Measurements from ENCODE around the gene PIK3AP1. TPM values are rescaled to one million over a fixed set of nuclear protein-coding genes. Genes with fewer than 3 reads are reported as not detected.

PIK3AP1 gene
- total RNA-seq, 6 donors from 2014 or later, result 22.0 to 64.8 (median 34.6) TPM

DNA sequence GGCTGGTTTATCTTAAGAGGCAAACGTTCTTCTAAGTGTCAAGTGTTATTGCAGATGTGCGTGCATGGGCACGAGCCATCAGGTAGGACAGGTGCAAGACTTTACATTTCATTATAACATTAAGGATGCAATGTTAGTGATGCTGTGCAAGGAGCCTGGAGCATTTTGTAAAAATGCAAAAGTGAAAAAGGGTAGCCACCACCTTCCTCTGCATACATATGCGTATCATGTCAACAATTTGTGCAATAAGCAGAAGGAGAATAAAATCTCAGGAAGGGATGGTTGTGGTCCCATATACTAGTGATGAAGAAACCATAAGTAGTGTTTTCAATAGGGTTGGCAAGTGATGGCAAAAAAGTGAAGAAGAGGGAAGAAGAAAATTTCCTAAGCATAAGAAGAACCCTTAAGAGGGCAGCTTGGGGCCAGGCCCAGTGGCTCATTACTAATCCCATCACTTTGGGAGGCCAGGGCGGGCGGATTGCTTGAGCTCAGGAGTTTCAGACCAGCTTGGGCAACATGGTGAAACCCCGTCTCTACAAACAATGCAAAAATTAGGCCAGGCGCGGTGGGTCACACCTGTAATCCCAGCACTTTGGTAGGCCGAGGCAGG is 7.5 kb downstream of the PIK3AP1 start:
- 81 to 87% methylated on average over 10 of the region's 10 CpGs for WGBS, 2 donors
- H3K27me3 ChIP-seq, result no peaks in the 10 kb centered on the region
- peaks cover 0 to 7% (median 5%) of the 10 kb centered on the region in 4 donors for H3K4me1 ChIP-seq
- no peaks in the 10 kb centered on the region for H3K36me3 ChIP-seq
- ATAC-seq (ENCODE audit: low FRiP score in 2 of 2) (no peak), DNase-seq (no peak)
- H3K9me3 ChIP-seq, result no peaks in the 10 kb centered on the region
- H3K4me3 ChIP-seq, result no peak overlapping the region
- no peak overlapping the region for H3K27ac ChIP-seq
- TF ChIP-seq POLR2A (IDR thresholded peaks at IDR 0.05) (no peak), POLR2AphosphoS5 (IDR thresholded peaks at IDR 0.05) (no peak), EP300 (IDR thresholded peaks at IDR 0.05) (no peak), CTCF (IDR thresholded peaks at IDR 0.05) (no peak)

GRCh38 chr10:96711048-96711728 is 9.1 kb downstream of the PIK3AP1 start:
- no peaks in the 10 kb centered on the region for H3K9me3 ChIP-seq
- H3K27me3 ChIP-seq, result no peaks in the 10 kb centered on the region
- TF ChIP-seq POLR2A (IDR thresholded peaks at IDR 0.05) (no peak), EP300 (IDR thresholded peaks at IDR 0.05) (no peak), POLR2AphosphoS5 (IDR thresholded peaks at IDR 0.05) (no peak), CTCF (IDR thresholded peaks at IDR 0.05) (no peak)
- no peak overlapping the region for H3K4me3 ChIP-seq
- DNase-seq (no peak), ATAC-seq (ENCODE audit: low FRiP score in 2 of 2) (no peak)
- peaks cover 0 to 6% (median 0%) of the 10 kb centered on the region in 4 donors for H3K4me1 ChIP-seq
- H3K36me3 ChIP-seq, result no peaks in the 10 kb centered on the region
- H3K27ac ChIP-seq, result no peak overlapping the region
- WGBS, 2 donors, result 74 to 86% methylated on average over 3 of the region's 3 CpGs

DNA sequence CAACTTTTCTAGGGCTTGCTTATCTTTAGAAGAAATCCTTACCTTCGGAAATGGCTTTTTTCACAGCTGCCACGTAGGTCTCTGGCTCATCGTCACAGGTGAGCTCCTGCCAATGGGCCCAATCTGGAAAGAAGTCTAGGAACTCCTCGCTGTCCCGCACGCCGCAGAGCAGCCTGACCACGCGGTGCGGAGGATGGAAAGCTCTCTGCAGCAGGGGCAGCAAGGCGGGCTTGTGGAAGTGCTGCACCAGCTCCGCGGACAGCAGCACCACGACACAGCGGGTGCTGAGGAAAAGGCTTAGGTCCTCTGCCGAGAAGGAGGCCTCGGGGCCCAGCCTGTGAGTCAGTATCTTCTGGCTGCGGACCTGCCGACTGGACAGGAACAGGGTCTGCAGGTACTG is 10.8 kb downstream of the PIK3AP1 start:
- Histone ChIP-seq H3K27ac (peak overlapping the region in 2 of 4 donors; percentile 62 to 84), H3K36me3 (no peaks in the 10 kb centered on the region), H3K4me1 (peaks cover 0 to 6% (median 0%) of the 10 kb centered on the region in 4 donors), H3K27me3 (no peaks in the 10 kb centered on the region), H3K4me3 (no peak overlapping the region), H3K9me3 (no peaks in the 10 kb centered on the region)
- ATAC-seq (ENCODE audit: low FRiP score in 2 of 2) (no peak), DNase-seq (peak in 1 of 2 donors; percentile 58)
- 90 to 97% methylated on average over 17 to 19 of the region's 19 CpGs for WGBS, 2 donors
- TF ChIP-seq POLR2AphosphoS5 (IDR thresholded peaks at IDR 0.05) (no peak), CTCF (IDR thresholded peaks at IDR 0.05) (no peak), POLR2A (IDR thresholded peaks at IDR 0.05) (no peak), EP300 (IDR thresholded peaks at IDR 0.05) (no peak)

DNA sequence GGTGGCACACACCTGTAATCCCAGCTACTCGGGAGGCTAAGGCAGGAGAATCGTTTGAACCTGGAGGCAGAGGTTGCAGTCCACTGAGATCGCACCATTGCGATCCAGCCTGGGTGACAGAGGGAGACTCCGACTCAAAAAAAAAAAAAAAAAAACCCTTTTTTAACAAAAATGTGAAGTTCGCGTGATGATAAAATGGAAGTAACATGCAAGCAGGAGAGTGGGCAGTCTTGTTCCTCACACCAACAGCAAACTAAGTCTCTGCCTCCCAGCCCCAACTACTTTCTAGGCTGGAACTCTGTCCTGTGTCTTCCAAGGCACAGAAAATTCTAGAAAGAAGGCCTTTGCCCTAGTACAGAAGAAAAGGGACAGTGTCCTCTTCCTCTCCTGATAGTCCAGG is 11.3 kb downstream of the PIK3AP1 start:
- H3K27ac ChIP-seq, result peak overlapping the region; percentile 55 to 84 (median 64)
- no peaks in the 10 kb centered on the region for H3K27me3 ChIP-seq
- no peak for DNase-seq
- ATAC-seq (ENCODE audit: low FRiP score in 2 of 2), result no peak
- no peaks in the 10 kb centered on the region for H3K9me3 ChIP-seq
- H3K4me3 ChIP-seq, result no peak overlapping the region
- WGBS, 2 donors, result 94% methylated on average over 7 of the region's 7 CpGs
- no peaks in the 10 kb centered on the region for H3K36me3 ChIP-seq
- peaks cover 0 to 6% (median 0%) of the 10 kb centered on the region in 4 donors for H3K4me1 ChIP-seq
- TF ChIP-seq POLR2A (IDR thresholded peaks at IDR 0.05) (no peak), POLR2AphosphoS5 (IDR thresholded peaks at IDR 0.05) (no peak), CTCF (IDR thresholded peaks at IDR 0.05) (no peak), EP300 (IDR thresholded peaks at IDR 0.05) (no peak)

Data from upper lobe of left lung (tissue), 6 donors.